ENCODE results near the gene SOX10. TPM values are rescaled to one million over a fixed set of nuclear protein-coding genes. Genes with fewer than 3 reads are reported as not detected.
"Not testable (repeated sequence)": the region's sequence is repeated elsewhere in the genome, so short reads cannot be mapped to it uniquely, and the experiment has no call there.

SOX10 gene
- total RNA-seq, 1 donor from 2014 or later, result not detected

DNA sequence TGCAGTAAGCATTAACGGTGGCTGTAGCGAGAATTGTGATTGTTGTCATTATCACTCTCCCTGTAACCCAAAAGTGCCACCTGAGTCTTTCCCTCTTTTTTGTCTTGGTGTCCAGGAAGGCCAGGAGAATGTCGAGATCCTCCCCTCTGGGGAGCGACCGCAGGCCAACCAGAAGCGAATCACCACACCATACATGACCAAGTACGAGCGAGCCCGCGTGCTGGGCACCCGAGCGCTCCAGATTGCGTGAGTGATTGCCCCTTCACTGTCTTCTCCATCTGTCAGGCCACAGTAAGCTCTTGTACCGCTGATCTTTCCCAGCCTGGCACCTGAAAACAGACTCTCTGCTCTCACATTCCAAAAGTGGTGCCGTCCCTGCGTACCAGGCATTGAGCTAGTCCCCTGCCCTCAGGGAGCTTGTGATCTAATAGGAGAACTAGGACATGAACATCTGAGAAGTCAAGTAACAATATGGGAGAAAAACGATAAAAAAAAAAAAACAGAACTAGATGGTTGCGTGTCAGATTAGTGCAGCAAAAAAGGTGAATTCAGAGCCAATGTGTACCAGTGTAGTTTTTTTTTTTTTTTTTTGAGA lies 25.0 kb downstream of the SOX10 start:
- H3K9me3 Mint-ChIP-seq (ENCODE audit: low read depth), result no peaks in the 10 kb centered on the region
- H3K4me3 Mint-ChIP-seq (ENCODE audit: unreplicated experiment), result no peak overlapping the region
- no peak overlapping the region for H3K27ac Mint-ChIP-seq (ENCODE audit: unreplicated experiment)
- no peaks in the 10 kb centered on the region for H3K27me3 Mint-ChIP-seq (ENCODE audit: low read depth)
- no peak for DNase-seq (ENCODE audit: low spot score)
- TF ChIP-seq, protein P1, sequence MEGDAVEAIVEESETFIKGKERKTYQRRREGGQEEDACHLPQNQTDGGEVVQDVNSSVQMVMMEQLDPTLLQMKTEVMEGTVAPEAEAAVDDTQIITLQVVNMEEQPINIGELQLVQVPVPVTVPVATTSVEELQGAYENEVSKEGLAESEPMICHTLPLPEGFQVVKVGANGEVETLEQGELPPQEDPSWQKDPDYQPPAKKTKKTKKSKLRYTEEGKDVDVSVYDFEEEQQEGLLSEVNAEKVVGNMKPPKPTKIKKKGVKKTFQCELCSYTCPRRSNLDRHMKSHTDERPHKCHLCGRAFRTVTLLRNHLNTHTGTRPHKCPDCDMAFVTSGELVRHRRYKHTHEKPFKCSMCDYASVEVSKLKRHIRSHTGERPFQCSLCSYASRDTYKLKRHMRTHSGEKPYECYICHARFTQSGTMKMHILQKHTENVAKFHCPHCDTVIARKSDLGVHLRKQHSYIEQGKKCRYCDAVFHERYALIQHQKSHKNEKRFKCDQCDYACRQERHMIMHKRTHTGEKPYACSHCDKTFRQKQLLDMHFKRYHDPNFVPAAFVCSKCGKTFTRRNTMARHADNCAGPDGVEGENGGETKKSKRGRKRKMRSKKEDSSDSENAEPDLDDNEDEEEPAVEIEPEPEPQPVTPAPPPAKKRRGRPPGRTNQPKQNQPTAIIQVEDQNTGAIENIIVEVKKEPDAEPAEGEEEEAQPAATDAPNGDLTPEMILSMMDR (IDR thresholded peaks at IDR 0.05), result no peak
- peaks cover 8% of the 10 kb centered on the region for H3K4me1 Mint-ChIP-seq (ENCODE audit: low read depth)
- H3K36me3 Mint-ChIP-seq (ENCODE audit: low read depth), result peaks cover 40% of the 10 kb centered on the region

DNA sequence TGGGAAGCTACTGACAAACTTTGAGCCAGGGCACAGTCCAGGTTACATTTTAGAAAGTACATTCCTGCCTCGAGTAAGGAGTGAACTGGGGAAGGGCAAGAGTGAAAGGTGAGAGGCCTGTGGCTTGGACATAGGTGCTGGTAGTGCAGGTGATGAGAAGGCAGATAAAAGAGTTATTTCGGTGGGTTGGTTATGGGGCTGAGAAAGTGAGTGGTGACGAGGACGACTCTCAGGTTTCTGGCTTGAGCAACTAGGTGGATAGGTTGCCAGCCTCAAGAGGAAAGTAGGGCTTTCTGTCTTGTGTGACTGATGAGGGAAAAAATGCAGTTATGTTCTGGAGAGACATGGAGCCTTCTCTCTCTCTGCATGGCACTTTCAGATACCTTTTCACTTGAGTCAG lies 27.1 kb downstream of the SOX10 start:
- Mint-ChIP-seq H3K4me3 (ENCODE audit: unreplicated experiment) (no peak overlapping the region), H3K27ac (ENCODE audit: unreplicated experiment) (no peak overlapping the region), H3K9me3 (ENCODE audit: low read depth) (no peaks in the 10 kb centered on the region), H3K36me3 (ENCODE audit: low read depth) (peaks cover 35% of the 10 kb centered on the region), H3K4me1 (ENCODE audit: low read depth) (peaks cover 25% of the 10 kb centered on the region), H3K27me3 (ENCODE audit: low read depth) (no peaks in the 10 kb centered on the region)
- DNase-seq (ENCODE audit: low spot score), result no peak
- TF ChIP-seq, protein P1 (IDR thresholded peaks at IDR 0.05), result no peak

DNA sequence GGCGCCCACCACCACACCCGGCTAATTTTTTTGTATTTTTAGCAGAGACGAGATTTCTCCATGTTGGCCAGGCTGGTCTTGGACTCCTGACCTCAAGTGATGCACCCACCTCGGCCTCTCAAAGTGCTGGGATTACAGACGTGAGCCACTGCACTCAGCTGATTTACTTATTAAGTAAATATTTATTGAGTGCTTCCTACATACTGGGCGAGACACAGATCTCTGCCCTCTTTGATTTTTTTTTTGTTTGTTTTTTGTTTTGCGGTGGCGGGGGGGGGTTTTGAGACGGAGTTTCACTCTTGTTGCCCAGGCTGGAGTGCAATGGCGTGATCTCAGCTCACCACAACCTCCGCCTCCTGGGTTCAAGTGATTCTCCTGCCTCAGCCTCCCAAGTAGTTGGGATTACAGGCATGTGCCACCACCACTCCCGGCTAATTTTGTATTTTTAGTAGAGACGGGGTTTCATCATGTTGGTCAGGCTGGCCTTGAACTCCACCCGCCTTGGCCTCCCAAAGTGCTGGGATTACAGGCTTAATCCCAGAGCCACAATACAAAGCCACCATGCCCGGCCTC lies 28.4 kb downstream of the SOX10 start:
- Mint-ChIP-seq H3K36me3 (ENCODE audit: low read depth) (peaks cover 24% of the 10 kb centered on the region), H3K4me1 (ENCODE audit: low read depth) (peaks cover 33% of the 10 kb centered on the region)
- H3K4me3 Mint-ChIP-seq (ENCODE audit: unreplicated experiment); H3K27me3 Mint-ChIP-seq (ENCODE audit: low read depth); H3K9me3 Mint-ChIP-seq (ENCODE audit: low read depth); H3K27ac Mint-ChIP-seq (ENCODE audit: unreplicated experiment); DNase-seq (ENCODE audit: low spot score): not testable (repeated sequence)

DNA sequence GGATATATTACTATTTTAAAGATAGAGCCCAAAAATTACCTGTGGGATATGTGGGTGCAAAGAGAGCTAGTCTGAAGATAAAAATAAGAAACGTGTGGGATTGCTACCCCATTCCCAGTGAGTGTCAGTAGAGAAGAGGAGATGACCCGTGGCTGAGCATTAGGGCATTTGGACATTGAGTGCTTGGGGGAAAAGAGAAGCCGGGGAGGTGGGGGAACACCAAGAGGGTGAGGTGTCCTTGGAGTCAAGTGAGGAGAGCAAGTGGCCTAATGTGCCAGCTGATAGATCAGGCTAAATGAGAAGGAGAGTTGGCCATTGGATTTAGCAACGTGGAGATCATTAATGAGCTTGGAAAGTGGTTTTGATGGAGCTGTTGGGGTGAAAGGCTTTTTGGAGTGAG lies 29.7 kb downstream of the SOX10 start:
- H3K4me3 Mint-ChIP-seq (ENCODE audit: unreplicated experiment), result peak overlapping the region; percentile 98
- H3K9me3 Mint-ChIP-seq (ENCODE audit: low read depth), result no peaks in the 10 kb centered on the region
- peaks cover 24% of the 10 kb centered on the region for H3K36me3 Mint-ChIP-seq (ENCODE audit: low read depth)
- peak overlapping the region; percentile 23 for H3K27ac Mint-ChIP-seq (ENCODE audit: unreplicated experiment)
- no peaks in the 10 kb centered on the region for H3K27me3 Mint-ChIP-seq (ENCODE audit: low read depth)
- TF ChIP-seq, protein P1 (IDR thresholded peaks at IDR 0.05), result no peak
- H3K4me1 Mint-ChIP-seq (ENCODE audit: low read depth), result peaks cover 33% of the 10 kb centered on the region
- DNase-seq (ENCODE audit: low spot score), result no peak

DNA sequence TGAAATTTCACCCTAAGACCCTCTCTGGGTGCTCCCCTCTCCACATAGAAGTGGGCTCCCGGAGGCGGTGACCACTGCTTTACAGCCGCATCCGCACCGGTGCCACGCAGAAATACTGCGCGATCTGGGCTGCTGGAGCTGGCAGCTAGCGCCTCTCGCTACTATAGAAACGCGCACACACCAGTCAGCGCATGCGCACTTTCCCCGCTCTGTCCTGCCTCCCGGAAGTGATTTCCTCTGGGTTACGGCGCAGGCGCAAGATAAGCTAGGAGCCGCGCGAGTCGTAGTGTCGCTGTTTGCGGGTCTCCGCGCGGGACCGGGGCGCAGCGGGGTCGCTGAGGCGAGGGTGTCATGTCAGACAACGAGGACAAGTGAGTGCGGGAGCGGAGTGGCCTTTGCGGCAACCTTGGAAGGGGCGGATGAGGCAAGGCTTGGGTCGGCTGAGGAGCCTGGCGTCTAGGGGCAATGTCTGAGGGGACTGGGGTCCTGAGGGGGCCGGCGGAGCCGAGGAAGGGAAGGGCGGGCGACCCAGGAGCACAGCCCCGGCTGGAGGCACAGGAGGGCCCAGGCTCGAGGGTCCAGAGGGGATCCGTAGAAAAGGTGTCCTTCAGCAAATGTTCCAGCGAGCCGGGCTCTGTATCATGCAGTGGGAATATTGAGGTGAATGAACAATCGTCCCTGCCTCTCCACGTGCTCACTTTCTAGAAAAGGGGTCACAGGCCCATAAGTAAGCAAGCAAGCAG lies 30.7 kb downstream of the SOX10 start, which contains the start of the genes C22orf23 and POLR2F:
TSS of gene C22orf23 (minus strand) at position 165 of the 743 bp plus-strand sequence. CDS start 452 bp downstream, outside the sequence.
TSS of gene POLR2F (plus strand) at position 263 of the 743 bp plus-strand sequence. CDS start at position 352, 89 bp downstream.
- H3K36me3 Mint-ChIP-seq (ENCODE audit: low read depth), result peaks cover 16% of the 10 kb centered on the region
- peak within 1 kb of the TSS; percentile 95 for H3K27ac Mint-ChIP-seq (ENCODE audit: unreplicated experiment)
- TF ChIP-seq, protein P1 (IDR thresholded peaks at IDR 0.05), result peak; percentile 33
- H3K27me3 Mint-ChIP-seq (ENCODE audit: low read depth), result no peaks in the 10 kb centered on the region
- no peaks in the 10 kb centered on the region for H3K9me3 Mint-ChIP-seq (ENCODE audit: low read depth)
- H3K4me1 Mint-ChIP-seq (ENCODE audit: low read depth), result peaks cover 33% of the 10 kb centered on the region
- H3K4me3 Mint-ChIP-seq (ENCODE audit: unreplicated experiment), result peak within 1 kb of the TSS; percentile 98
- DNase-seq (ENCODE audit: low spot score), result peak; percentile 98
